Stimulated activated CD8-positive, alpha-beta memory T cell treated with anti-CD3 and anti-CD28 coated beads, Interleukin-2, amount 100 ng/mL, for 48 hours (primary cell): ENCODE data around the gene FHOD3.

Source experiments
- DNase-seq, 2 donors: peaks; one replicate each; pipeline ENCODE4 v3.0.0-alpha.2; 2020; ENCODE audit warnings: low read depth in 2 of 2

FHOD3 gene

DNA sequence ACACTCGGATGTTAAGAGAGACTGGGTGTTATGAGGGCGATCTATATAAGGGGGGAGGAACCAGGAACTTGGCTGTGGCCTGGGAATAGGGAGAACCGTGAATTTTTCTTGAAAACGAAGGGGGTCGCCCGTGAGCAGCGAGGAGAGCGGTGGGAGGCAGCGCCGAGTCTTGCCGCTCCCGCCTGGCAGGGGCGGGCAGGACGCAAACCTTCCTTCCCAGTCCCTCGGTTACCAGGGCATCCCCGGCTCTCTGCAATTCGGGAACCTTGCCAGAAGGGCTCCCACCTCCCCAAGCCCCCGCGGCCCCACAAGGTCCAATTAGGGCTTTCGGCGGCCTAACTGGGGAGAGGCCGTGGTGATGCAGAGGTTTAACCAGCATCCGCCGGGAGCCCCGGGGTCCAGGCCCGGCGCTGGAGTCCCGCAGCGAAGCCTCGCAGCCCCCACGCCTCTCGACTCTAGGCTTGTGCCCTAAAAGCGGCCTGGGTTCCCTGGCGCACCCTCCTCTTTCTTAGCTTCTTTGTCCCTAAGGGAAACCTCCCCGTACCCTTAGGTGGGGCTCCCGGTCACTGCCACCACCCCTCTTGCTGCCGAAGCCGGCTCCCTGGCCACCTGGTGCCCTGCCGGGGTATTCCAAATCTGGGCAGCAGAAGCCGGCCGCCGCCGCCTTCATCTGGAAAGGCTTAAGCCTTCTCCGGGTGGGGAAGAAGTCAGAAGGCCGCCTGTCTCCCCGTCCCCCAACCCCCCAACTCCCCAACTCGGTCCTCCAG is 680 bp upstream of the FHOD3 start:
- DNase-seq: no peak

- DNase-seq: no peak
These were observed 721 bp downstream of the FHOD3 start for GRCh38 chr18:36298126-36298741.

GRCh38 chr18:36299015-36299414 is 1.5 kb downstream of the FHOD3 start:
- no peak for DNase-seq

DNA sequence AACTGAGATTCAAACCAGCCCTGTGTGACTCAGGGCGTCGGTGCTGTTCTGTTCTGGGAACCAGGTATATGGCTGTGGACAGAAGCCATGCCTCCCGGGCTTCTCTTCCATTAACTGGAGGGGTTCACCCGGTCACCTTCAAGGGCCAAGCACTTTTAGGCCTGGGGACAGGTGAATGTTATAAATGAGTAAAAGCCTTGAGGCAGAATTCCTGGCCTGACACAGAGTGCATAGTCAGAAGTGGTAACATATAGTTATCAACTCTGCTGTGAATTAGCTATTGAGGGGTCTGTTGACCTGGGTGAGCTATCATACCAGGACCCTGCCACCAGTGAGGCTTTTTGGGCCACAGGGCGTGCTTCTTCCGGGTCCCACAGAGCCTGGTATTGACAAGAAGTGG is 2.7 kb downstream of the FHOD3 start:
- no peak for DNase-seq

GRCh38 chr18:36301884-36302283 is 4.4 kb downstream of the FHOD3 start:
- no peak for DNase-seq

GRCh38 chr18:36302676-36303075 is 5.2 kb downstream of the FHOD3 start:
- no peak for DNase-seq

DNA sequence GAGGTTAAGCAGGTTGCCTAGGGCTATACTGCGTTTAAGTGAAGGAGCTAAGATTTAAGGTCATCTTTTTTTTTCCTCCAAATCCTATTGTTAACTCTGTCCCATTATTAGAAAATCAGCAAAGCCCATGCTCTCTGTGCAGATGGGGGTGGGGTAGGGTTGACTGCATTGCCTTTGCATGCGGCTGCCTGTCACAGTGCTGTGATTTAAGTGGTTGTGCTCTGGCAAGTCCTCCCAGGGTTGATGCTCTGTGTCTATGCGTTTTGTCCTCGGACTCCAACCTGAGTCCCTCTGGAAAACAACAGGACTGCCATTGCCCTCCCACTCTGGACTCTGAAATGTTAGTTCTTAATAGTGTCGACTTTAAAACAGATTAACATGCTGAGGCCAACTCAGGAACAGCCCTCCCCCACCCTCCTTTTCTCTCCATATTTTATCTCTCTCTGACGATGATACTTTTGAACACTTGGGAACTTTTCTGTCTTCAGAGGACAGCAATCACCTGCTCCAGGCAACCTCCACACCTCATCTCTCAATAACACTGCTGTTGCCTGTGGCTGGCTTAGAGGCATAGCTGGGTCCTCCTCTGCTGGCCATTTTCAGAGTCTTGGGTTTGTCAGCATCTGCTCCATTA is 5.8 kb downstream of the FHOD3 start:
- DNase-seq: no peak

GRCh38 chr18:36304723-36305122 is 7.2 kb downstream of the FHOD3 start:
- DNase-seq: no peak

DNA sequence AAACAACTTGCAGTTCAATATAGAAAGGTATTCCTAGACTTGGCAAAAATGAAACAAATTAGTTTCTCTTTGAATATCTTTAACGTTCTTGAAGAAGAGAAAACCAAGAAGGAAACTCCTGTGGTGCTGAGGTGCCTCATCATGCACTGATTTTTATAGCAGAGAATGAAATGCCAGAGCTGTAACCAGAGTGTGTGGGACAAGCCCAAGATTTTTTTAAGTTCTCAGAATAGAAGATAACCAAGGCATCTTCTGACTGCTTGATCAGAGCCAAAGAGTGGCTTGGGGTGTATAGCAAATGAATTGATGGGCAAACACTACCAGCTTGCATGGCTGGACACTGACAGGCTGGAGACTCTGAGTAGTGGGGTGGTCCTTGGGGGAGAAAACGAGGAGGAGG is 7.9 kb downstream of the FHOD3 start:
- DNase-seq: no peak

GRCh38 chr18:36307513-36307912 is 10.0 kb downstream of the FHOD3 start:
- no peak for DNase-seq

- DNase-seq: no peak
These were observed 11.4 kb downstream of the FHOD3 start for GRCh38 chr18:36308711-36309435.

DNA sequence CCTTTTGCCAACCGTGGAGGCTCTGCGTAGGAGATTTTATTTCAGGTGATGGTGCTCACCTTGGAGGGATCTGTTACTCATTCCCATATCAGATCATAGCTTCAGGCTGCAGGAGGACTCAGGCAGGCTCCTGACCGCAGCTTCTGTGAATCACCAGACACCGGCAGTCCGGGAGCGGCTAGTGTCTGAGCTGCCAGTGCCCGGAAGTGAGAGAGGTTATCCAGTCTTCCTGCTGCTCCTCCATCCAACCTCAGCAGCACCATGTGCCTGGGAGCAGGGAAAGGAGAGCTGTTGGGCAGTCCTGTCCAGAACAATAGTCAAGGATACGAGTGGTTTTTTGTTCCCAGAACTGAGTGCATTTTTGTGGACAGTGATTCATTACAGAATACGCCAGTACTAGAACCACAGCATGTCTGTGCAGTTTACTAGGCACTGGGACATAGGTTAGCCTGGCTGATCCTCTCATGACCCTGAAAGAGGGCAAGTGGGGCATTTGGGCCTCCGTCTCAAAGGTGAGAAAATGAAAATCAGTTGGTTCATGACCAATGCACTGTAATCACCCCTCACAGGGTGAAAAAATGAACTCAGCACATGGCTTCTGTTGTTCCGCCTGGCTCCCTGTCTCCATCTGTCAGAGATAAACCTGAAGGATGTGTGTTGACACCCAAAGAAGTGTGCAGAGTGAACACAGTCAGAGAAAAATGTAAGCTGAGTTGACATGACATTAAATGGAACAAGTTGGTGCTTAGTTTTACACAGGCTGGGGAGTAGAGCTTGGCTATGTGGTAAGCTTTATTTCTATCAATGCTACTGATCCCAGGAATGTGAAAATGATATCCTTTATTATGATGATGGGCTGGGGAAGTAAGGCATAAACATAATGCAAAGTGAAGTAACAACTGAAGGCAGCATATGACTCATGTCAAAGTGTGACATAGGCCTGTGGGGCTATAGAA is 12.2 kb downstream of the FHOD3 start:
- no peak for DNase-seq

DNA sequence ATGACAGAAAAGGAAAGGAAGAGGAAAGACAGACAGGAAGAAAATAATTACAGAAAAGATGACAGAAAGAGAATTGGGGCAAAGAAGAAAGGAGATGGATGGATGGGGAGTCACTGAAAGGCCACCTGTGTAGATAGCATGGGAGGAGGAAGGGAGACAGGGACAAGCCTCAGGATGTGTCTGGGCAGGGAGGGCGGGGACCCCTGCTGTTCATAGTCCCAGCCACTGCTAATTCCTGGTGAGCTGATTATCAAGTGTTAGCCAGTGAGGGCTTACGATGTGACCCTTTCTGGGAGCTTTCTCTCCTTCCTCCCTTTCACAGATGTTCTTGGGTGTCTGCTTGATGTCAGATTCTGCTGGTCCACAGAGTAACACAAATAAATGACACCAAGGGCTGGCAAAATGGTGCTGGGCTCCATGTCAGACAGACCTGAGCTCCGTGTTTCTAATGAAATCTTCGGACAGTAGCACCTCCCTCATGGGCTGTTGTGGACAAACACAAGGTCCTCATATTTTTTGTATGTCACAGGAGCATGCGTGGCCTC is 13.6 kb downstream of the FHOD3 start:
- DNase-seq: no peak

DNA sequence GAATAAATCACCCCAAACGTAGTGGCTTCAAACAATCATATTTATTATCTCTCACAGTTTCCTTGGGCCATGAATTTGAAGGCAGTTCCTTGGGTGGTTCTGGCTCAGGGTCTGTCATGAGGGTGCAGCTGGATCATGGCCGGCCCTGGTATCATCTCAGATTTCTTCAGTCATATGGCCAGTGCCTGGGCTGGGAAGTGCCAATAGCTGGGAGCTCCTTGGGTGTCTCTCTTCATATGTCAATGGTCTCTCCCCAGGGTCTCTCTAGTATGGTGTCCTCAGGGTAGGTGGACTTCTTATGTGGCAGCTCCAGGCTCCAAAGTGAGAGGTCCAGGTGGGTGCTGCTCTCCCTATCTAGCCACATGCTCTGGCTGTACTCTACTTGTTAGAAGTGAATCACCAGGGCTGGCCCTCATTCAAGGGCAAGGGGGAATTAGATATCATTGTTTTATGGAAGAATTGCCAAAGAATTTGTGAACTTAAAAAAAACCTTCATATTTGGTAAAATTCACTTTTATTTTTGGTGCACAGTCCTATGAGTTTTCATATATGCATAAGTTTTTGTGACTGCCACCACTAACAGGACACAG is 15.4 kb downstream of the FHOD3 start:
- DNase-seq: no peak

DNA sequence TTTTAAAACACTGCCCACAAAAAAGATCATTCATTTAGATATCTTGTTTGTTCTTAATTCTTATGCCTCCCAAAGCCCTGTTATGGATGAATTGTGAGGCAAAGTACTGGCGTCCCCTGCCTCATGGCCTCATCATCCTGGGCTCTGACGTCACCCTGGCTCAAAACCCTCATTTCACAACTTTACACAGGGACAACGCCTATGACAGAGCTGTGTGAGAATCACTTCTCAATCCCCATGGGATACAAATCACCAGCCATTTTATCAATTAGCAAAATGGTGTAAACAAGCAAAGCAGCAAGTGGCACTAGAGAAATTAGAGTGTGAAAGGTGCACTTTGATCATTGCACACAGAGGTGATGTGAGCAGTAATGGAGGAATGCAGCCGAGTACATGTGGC is 16.6 kb downstream of the FHOD3 start:
- no peak for DNase-seq

DNA sequence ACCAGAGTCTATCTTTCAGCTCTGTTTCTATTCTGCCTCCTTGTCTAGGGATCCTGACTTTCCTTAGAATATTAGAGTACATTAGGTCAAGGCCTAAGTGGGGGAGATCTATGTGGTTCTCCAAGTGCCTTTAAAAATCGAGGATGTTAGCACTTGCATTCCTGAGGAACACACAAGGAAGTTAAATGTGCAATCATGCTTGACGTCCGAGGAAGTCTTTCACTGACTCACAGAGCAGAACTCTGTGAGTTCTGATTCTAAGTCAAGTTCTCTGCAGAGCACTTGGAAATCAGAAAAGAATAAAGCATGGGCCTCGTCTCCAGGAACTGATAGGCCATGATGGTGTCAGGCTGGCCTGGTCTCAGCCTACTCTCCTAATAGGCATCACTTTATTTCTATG is 17.2 kb downstream of the FHOD3 start:
- no peak for DNase-seq

DNA sequence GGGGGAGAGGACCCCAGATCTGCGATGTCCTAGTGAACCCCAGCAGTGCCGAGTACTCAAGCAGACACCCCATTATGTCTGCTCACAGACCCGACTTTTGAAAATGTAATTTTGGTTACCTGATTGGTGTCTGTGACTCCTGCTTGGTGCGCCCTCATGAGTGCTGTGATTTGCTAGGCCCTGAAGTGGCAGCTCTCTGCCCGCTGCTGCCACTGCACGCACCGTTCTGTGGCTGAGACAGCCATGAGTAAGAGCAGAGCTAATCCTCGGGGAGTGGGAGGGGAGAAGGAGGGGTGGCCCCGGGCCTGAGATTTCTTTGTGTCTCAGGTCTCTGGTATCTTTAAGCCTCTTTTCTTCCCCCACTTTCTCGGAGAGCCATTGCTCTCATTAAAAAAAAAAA is 18.2 kb downstream of the FHOD3 start:
- no peak for DNase-seq

DNA sequence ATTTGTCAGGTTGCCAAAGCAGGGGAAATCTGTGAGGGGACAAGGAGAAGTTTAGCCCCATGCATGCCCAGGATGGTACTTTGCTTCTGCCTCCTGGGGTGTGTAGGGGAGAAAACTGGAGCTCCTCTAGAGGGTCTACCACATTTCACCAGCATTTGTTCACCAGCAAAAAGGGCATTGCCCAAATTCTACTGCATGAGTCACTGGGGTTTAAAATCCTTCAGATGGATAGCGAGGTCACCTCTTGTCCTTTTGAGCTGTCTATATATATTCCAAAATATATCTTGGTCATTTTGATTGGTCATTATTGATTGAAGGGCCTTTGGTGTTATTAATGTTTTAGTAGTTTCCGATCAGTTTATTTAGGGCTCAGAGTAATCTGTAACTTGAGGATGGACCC is 18.7 kb downstream of the FHOD3 start:
- no peak for DNase-seq

DNA sequence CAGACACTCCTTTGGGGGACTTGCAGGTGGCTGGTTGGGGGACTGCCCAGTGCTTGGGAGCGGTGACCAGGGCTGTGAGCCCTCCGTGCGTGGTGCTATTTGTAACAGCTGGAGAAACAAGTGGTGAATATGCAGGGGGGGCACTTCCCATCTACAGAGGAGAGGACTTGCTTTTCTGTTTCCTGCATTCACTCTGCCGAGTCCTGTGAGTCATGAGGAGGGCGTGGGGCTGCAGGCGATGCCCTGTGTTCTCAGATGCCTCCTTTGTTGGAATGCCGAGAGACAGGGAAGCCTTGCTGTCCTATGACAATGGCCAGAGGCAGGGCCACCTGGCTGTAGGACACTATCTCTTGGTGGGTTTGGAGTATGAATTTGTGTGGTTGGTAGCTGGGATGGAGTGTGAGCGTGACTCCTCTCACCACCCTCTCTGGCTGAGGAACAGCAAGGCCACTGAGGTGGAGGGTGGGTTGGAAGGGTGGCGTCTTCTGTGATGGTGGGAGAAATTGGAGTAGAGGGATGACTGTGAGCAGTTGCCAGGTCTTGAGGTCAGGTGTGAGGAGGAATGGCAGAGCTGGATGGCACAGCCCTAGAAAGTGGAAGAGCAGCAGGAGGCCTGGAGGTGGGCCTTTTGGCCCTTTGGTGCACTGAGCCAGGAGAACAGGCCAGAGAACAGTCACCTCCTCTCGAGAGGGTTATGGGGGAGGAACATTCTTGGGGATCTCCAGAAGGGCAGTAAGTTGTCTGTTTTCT is 24.3 kb downstream of the FHOD3 start:
- no peak for DNase-seq

GRCh38 chr18:36322408-36322728 is 24.9 kb downstream of the FHOD3 start:
- no peak for DNase-seq
